HK-2 (cell line): ENCODE results near the gene SLPI.

Experiments used
- DNase-seq: peaks from one replicate; pipeline ENCODE4 v3.0.0-alpha.2; 2018; ENCODE audit not compliant: unreplicated experiment

The SLPI gene

DNA sequence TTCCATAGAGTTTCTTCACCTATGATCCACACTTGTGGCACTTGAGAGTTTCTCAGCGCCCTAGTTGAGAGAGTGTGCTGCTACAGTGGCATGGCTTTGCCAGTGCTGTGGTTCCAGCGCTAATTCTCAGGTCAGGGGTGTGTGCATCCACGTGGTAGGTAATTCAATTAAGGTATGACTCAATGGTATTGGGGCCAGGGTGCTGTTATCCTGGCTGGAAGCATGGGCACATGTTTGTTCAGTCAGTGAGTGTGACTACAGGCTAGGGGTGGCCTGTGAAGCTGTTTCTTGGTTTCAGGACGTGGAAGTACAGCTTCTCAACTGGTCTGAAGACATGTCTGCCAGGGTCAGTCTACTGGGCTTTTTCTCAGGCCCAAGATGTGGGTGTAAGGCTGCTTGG is 36.2 kb downstream of the SLPI start:
- DNase-seq, result no peak

DNA sequence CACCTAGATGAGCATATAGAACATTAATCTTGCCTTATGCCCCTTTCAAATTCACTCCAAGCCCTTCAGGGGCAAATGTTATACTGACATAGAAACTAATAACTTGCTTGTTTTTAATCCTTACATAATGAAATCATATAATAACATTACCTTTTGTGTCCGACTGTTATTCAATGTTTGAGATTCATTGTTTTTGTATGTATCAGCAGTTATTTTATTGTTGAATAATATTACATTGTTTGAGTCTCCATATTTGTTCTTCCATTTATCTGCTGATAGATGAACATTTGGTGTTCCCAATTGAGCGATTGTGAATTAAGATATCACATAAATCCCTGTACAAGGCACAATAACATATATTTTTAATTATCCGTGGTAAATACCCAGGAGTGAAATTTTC is 41.5 kb downstream of the SLPI start:
- DNase-seq, result no peak

DNA sequence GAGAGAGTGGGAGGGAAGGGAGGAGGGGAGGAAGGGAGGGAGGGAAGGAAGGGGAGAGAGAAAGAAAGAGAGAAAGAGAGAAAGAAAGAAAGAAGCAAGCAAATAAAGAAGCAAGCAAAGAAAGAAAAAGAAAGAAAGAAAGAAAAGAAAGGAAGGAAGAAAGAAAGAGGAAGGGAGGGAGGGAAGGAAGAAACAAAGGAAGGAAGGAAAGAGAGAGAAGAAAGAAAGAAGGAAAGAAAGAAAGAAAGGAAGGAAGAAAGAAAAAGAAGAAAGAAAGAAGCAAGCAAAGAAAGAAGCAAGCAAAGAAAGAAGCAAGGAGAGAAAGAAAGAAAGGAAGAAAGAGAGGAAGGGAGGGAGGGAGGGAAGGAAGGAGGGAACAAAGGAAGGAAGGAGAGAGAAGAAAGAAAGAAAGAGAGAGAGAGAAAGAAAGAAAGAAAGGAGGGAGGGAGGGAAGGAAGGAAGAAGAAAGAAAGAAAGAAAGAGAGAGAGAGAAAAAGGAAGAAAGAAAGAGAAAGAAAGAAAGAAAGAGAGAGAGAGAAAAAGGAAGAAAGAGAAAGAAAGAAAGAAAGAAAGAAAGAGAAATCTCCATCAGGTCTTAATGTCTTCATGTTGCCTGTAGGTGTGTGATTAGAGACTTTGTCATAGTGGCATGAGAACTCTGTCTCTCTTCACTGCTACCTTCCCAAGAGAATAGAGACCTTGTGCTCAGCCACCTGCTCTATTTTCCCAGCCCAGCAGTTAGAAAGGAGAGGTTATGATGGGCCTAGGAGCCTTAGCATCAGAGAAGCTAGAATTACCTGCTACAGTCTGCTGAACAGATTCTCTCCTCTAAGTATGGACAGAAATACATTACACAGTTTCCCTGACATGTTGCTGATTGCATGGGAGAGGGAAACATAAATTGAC is 42.5 kb downstream of the SLPI start:
- DNase-seq, result no peak

DNA sequence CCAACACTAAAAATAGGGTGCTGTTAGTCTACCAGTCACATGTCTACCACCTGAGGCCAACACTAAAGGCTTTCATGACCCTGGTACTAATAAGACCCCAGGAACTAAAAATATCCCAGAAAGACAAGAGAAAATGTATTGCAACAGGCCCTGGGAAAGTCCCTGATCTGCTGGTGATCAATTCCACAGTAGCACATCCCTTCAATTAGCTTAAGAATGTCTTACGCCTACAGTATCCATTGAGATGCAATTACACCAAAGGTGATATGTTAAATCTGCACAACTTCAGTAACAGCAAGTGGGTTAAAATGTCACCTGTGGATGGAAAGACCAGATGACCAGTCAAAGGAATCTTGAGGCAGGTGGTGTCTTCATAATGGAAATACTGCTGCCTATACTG is 44.4 kb downstream of the SLPI start:
- no peak for DNase-seq

DNA sequence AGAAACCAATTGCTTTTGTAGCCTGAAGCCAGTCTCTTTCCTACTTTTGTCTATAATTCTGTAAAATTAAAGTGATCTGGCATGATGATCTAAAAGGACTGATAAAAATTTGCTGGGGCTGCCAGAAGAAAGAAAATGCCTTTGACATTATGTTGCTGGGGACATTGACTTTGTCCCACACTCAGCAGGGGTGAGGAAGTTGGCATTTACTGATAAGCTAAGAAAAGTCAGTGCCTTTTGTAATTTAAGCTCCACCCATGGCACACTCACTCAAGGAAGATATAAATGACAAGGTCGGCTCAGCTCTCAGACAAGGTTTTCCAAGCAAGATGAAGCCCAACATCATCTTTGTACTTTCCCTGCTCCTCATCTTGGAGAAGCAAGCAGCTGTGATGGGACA is 47.6 kb downstream of the SLPI start, which contains the start of gene SEMG1:
Gene SEMG1 (plus strand): TSS at position 309 of the 400 bp plus-strand sequence. CDS start 21 bp downstream, at position 330.
- no peak for DNase-seq
